ENCODE results near the gene TBX5. TPM values are rescaled to one million over a fixed set of nuclear protein-coding genes. Genes with fewer than 3 reads are reported as not detected.

The TBX5 gene
- total and polyA plus RNA-seq, 2 experiments from 2014 or later, result 0.21 TPM; not detected in 1

GRCh38 chr12:114430306-114430705 lies 24.4 kb upstream of the TBX5 start:
- no peaks in the 10 kb centered on the region for H3K4me1 ChIP-seq (ENCODE audit: insufficient read depth)
- no peaks in the 10 kb centered on the region for H3K9me2 ChIP-seq (ENCODE audit: insufficient read depth)
- no peak overlapping the region for H3K27ac Mint-ChIP-seq
- no peak overlapping the region for H3K4me3 Mint-ChIP-seq
- H2AFZ ChIP-seq, result no peak overlapping the region
- ATAC-seq (no peak), DNase-seq (ENCODE audit: low spot score) (no peak)
- H3K4me1 Mint-ChIP-seq, result peaks cover 10% of the 10 kb centered on the region
- H3K36me3 Mint-ChIP-seq (ENCODE audit: low read depth), result no peaks in the 10 kb centered on the region
- H3K4me2 ChIP-seq, result no peak overlapping the region
- no peaks in the 10 kb centered on the region for H3F3A ChIP-seq (replicated peaks; ENCODE audit: low read depth)
- no peak overlapping the region for H3K4me3 ChIP-seq
- no peaks in the 10 kb centered on the region for H3K79me2 ChIP-seq (replicated peaks; ENCODE audit: insufficient read depth)
- H3K27me3 Mint-ChIP-seq (ENCODE audit: insufficient read depth, low read depth, poor library complexity), result peaks cover 4% of the 10 kb centered on the region
- H4K20me1 ChIP-seq (replicated peaks; ENCODE audit: insufficient read depth), result no peaks in the 10 kb centered on the region; the same call in 1 of the 2 replicates
- TF ChIP-seq ZNF462 (CRISPR knock-in tag; IDR thresholded peaks at IDR 0.05) (no peak), CREB1 (CRISPR knock-in tag; IDR thresholded peaks at IDR 0.05; ENCODE audit: low read depth) (no peak), POLR2AphosphoS5 (IDR thresholded peaks at IDR 0.05; ENCODE audit: low read depth) (no peak), NANOG (IDR thresholded peaks at IDR 0.05; ENCODE audit: borderline replicate concordance) (no peak), JUNB (IDR thresholded peaks at IDR 0.05; ENCODE audit: unreplicated experiment) (no peak), ZNF331 (CRISPR knock-in tag; IDR thresholded peaks at IDR 0.05; ENCODE audit: low read depth) (no peak), ZNF114 (CRISPR knock-in tag; IDR thresholded peaks at IDR 0.05) (no peak), EZH2phosphoT487 (IDR thresholded peaks at IDR 0.05; ENCODE audit: unreplicated experiment) (no peak)
- TF ChIP-seq, protein P1, sequence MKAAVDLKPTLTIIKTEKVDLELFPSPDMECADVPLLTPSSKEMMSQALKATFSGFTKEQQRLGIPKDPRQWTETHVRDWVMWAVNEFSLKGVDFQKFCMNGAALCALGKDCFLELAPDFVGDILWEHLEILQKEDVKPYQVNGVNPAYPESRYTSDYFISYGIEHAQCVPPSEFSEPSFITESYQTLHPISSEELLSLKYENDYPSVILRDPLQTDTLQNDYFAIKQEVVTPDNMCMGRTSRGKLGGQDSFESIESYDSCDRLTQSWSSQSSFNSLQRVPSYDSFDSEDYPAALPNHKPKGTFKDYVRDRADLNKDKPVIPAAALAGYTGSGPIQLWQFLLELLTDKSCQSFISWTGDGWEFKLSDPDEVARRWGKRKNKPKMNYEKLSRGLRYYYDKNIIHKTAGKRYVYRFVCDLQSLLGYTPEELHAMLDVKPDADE (IDR thresholded peaks at IDR 0.05), result no peak
- TF ChIP-seq, protein P2, sequence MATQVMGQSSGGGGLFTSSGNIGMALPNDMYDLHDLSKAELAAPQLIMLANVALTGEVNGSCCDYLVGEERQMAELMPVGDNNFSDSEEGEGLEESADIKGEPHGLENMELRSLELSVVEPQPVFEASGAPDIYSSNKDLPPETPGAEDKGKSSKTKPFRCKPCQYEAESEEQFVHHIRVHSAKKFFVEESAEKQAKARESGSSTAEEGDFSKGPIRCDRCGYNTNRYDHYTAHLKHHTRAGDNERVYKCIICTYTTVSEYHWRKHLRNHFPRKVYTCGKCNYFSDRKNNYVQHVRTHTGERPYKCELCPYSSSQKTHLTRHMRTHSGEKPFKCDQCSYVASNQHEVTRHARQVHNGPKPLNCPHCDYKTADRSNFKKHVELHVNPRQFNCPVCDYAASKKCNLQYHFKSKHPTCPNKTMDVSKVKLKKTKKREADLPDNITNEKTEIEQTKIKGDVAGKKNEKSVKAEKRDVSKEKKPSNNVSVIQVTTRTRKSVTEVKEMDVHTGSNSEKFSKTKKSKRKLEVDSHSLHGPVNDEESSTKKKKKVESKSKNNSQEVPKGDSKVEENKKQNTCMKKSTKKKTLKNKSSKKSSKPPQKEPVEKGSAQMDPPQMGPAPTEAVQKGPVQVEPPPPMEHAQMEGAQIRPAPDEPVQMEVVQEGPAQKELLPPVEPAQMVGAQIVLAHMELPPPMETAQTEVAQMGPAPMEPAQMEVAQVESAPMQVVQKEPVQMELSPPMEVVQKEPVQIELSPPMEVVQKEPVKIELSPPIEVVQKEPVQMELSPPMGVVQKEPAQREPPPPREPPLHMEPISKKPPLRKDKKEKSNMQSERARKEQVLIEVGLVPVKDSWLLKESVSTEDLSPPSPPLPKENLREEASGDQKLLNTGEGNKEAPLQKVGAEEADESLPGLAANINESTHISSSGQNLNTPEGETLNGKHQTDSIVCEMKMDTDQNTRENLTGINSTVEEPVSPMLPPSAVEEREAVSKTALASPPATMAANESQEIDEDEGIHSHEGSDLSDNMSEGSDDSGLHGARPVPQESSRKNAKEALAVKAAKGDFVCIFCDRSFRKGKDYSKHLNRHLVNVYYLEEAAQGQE (IDR thresholded peaks at IDR 0.05; ENCODE audit: unreplicated experiment), result no peak
- no peaks in the 10 kb centered on the region for H3K9me3 Mint-ChIP-seq
- H3K36me3 ChIP-seq (ENCODE audit: insufficient read depth), result no peaks in the 10 kb centered on the region
- H3K27ac ChIP-seq (ENCODE audit: low read depth), result no peak overlapping the region
- H3K27me3 ChIP-seq (ENCODE audit: insufficient read depth), result peaks cover 74% of the 10 kb centered on the region
